HG03342 (cell line): Measurements from ENCODE around the gene EXOC3.

ENCODE experiments used
- ATAC-seq: cut with Tn5 transposase; IDR thresholded peaks from one replicate; pipeline ENCODE4 v1.9.1; 2021; ENCODE audit warnings: mild to moderate bottlenecking, moderate library complexity; ENCODE audit not compliant: unreplicated experiment

Gene EXOC3

GRCh38 chr5:437281-437771, 5.7 kb upstream of the EXOC3 start:
- ATAC-seq: no peak

- no peak for ATAC-seq
Observed at GRCh38 chr5:438481-438981, 4.4 kb upstream of the EXOC3 start.

- no peak for ATAC-seq
Observed at GRCh38 chr5:439181-439580, 3.8 kb upstream of the EXOC3 start.

GRCh38 chr5:439636-440035, 3.3 kb upstream of the EXOC3 start:
- ATAC-seq: no peak

- ATAC-seq: no peak
Observed at GRCh38 chr5:440401-441201, 2.4 kb upstream of the EXOC3 start.

GRCh38 chr5:441996-442334, 1.0 kb upstream of the EXOC3 start:
- no peak for ATAC-seq

- ATAC-seq: peak; percentile 23
Observed at GRCh38 chr5:443239-444151, 519 bp downstream of the EXOC3 start.

- ATAC-seq: no peak
Observed at GRCh38 chr5:444226-444625, 1.2 kb downstream of the EXOC3 start.

- no peak for ATAC-seq
Observed at GRCh38 chr5:445591-445990, 2.6 kb downstream of the EXOC3 start.

GRCh38 chr5:446066-446882, 3.3 kb downstream of the EXOC3 start:
- no peak for ATAC-seq

GRCh38 chr5:446883-447263, 3.9 kb downstream of the EXOC3 start:
- ATAC-seq: no peak

- no peak for ATAC-seq
Observed at GRCh38 chr5:447501-447900, 4.5 kb downstream of the EXOC3 start.

- no peak for ATAC-seq
Observed at GRCh38 chr5:448061-448765, 5.2 kb downstream of the EXOC3 start.

GRCh38 chr5:448766-449090, 5.8 kb downstream of the EXOC3 start:
- ATAC-seq: no peak

- no peak for ATAC-seq
Observed at GRCh38 chr5:449151-449550, 6.2 kb downstream of the EXOC3 start.

- ATAC-seq: no peak
Observed at GRCh38 chr5:451587-452458, 8.8 kb downstream of the EXOC3 start.

GRCh38 chr5:452978-453710, 10.2 kb downstream of the EXOC3 start:
- no peak for ATAC-seq

GRCh38 chr5:453725-454481, 10.9 kb downstream of the EXOC3 start:
- no peak for ATAC-seq
